Midbrain (tissue), 1 donor: Measurements from ENCODE around the gene COL4A2.
"Not testable (repeated sequence)": the region's sequence is repeated elsewhere in the genome, so short reads cannot be mapped to it uniquely, and the experiment has no call there.

ENCODE experiments used
- DNase-seq: peaks from one replicate; lab custom pipeline; 2025; lab: John Stamatoyannopoulos, UW

COL4A2 gene

DNA sequence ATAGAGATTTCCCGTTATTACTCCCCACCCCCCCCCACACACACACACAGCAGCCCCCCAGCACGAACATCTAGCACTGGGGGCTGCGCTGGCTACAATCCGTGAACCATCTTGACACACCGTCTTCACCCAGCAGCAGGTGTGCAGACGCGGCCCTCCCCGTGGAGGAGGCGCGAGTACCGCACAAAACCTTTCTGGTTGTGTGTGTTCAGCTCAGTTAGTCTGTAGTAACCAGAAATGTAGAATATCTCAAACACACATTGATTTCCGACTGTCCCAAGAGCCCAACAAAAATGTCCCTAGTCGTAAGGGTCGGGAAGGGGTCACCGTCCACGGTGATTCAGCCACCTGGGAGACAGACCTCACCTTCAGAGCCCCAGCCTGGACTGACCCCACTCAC is 131.7 kb downstream of the COL4A2 start:
- no peak for DNase-seq

DNA sequence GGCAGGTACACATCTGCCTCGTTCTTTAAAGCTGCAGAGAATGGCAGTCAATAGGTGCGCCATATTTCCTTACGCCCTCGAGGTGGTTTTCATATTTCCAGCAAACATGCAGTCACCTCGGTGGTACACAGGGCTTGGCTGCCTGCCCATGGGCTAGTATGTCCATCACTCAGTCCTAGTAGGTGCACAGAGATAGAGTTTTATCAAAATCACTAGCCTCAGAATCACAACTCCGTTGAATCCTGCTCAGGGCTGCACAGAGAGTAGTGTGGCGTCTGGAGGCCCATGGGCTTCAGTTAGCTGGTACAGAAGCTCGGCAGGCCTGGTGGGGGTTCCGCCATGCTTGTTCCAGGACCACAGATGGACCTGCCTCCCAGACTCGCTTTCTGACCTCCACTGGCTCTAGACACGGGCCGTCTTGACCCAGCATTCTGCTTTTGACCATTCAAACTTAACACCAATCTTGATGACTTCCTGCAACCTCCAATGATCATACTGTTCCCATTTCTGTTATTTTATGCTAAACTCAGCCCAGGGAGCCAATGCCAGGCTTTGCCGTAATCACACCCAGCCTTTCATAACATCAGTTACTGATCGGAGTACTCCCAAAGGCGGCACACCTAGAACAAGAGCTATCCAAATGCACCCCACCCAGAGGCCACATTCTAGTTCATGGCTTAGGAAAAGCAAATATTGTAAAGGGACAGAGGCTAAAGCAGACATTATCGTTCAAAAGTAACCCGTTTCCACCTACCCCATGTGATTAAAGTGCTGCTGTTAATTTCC is 134.1 kb downstream of the COL4A2 start:
- DNase-seq: no peak

GRCh38 chr13:110442930-110443621 is 136.0 kb downstream of the COL4A2 start:
- no peak for DNase-seq

GRCh38 chr13:110443622-110444225 is 136.6 kb downstream of the COL4A2 start:
- no peak for DNase-seq

- DNase-seq: no peak
These were observed 137.2 kb downstream of the COL4A2 start for GRCh38 chr13:110444226-110444653.

GRCh38 chr13:110445183-110445582 is 138.1 kb downstream of the COL4A2 start:
- DNase-seq: no peak

- no peak for DNase-seq
These were observed 138.9 kb downstream of the COL4A2 start for GRCh38 chr13:110445722-110446574.

- no peak for DNase-seq
These were observed 139.4 kb downstream of the COL4A2 start for GRCh38 chr13:110446575-110446890.

- DNase-seq: no peak
These were observed 140.0 kb downstream of the COL4A2 start for GRCh38 chr13:110447058-110447511.

- no peak for DNase-seq
These were observed 140.7 kb downstream of the COL4A2 start for GRCh38 chr13:110447801-110448200.

DNA sequence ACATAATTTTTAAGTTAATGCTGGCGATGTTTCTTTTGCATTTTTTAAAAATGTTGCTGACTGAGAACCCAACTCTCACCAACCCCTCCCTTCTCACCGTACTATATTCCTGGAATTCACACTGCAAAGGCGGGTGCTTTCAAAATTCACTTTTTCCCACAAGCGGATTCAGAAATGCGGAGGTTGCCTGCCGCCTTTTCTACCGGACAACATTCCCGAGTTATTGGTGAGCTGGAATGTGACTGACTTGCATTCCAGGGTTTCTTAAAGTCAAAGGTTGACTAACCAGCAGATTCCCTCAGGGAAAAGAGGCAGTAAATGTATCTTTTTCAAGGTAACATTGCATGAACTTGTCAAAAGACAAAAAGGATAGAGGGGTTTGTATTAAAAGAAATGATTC is 141.1 kb downstream of the COL4A2 start:
- DNase-seq: no peak

- no peak for DNase-seq
These were observed 141.6 kb downstream of the COL4A2 start for GRCh38 chr13:110448677-110449076.

DNA sequence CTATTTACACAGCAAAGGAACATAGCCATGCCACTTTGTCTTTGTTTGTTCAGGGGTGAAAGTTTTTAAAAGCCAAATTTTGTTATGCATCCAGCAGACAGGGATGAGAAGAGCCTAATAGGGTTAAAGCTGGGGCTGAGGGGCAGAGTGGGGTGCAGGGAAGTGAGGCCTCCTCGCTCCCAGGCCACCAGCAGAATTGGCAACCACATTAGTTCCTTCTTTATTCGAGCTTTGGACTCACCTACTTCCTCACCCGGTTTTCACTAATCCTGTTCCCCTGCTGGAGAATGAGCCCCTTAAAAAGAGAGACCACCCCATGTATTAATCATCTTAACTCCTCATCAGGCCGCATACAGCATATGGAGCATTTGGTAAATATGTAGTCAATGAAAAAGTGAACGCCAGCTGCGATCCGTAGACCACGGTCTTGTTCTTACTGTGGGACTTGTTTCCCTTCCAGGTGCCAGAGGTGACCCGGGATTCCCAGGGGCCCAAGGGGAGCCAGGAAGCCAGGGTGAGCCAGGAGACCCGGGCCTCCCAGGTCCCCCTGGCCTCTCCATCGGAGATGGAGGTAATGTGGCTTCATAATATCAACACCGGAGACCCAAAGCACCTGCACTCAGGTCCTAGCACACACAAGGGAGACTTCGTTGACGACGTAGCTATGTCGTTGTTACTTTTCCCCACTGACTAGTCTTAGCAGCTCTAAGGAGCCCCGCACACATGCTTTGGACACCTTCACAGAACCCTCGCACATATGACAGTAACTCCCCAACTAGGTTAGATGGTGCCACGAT is 142.3 kb downstream of the COL4A2 start:
- no peak for DNase-seq

GRCh38 chr13:110450016-110450900 is 143.2 kb downstream of the COL4A2 start:
- DNase-seq: no peak

GRCh38 chr13:110450941-110451730 is 144.1 kb downstream of the COL4A2 start:
- no peak for DNase-seq

- not testable (repeated sequence) for DNase-seq
These were observed 146.0 kb downstream of the COL4A2 start for GRCh38 chr13:110453091-110453490.

DNA sequence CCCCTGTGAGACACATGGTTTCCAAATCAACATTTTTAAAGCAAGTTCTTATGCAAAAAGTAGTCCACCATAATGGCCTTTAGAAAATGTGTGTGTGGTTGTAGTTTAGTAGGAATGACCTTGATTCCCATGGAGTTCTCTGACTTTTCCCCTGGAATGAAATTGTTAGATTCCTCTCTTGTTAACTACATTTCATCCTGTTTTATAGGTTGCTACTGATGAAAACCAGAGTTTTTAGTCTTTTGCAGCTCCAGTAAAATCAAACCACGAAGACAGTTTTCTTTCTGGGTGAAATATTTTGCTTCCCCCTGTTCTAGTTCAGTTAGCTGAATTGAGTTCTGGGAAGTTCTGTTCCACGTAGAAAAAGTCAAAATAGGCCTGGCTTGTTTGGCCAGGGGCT is 146.7 kb downstream of the COL4A2 start:
- DNase-seq: no peak

- no peak for DNase-seq
These were observed 147.3 kb downstream of the COL4A2 start for GRCh38 chr13:110454227-110454859.

DNA sequence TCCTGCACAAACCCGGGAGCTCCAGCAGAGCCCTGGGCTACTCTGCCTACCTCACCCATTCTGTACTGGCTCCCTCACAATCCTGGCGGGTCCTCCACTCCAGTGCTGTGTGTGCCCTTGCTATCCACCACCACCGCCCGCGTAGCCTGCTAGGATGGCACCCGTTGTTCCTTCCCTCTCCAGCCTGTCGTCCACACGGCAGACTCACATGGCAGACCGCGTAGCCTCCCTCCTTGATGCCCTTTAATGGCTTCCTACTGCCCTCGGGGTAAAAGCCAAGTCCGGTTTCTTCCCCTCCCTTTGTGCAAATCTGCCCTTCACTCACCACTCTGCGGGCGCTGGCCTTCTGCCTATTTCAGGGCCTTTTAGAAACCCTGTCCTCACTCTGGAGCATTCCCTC is 147.9 kb downstream of the COL4A2 start:
- DNase-seq: no peak
